Activated CD4-positive, alpha-beta T cell treated with anti-CD3 and anti-CD28 coated beads, Interleukin-10, Interleukin-2, amounts not matched to agents 100 ng/mL and 50 ng/mL, durations not matched to agents 16 hours and 8 hours (primary cell): ENCODE measurements around the gene C1QTNF5.

ENCODE experiments used
- DNase-seq: peaks from one replicate; pipeline ENCODE4 v3.0.0-alpha.2; 2020

Gene C1QTNF5

DNA sequence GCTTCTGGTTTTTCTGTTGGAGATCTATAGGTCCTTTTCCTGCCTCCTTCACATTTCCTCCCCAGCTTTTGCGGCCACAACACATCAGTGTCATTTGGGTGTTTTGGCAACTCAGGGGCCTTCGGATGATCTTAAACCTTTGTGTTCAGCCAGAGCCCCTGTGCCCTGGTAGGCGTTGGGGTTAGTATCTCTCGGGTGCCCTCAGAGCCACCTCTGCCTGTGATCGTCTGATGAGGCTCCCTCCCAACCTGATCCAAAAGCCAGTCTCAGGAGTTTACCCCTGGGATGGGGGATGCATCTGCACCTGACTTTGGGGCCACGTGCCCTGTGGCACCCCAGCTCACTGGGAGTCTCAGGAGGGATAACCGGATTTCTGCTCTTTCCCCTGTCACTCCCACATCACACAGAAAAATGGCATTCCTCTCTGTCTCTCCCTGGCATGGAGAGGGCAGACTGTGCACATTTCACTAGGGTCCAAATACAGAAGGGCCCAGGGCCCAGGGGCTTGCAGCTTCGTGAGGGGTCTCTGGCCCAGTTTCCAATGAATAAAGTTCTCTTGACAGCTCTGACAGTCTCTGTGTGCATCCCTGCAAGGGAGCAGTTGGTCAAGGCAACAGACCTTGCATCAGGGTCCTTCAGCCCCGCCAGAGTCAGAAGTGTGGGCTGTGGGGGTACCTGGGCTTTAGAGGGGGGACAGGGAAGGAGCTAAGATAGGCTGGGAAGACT is 3.8 kb downstream of the C1QTNF5 start:
- no peak for DNase-seq

DNA sequence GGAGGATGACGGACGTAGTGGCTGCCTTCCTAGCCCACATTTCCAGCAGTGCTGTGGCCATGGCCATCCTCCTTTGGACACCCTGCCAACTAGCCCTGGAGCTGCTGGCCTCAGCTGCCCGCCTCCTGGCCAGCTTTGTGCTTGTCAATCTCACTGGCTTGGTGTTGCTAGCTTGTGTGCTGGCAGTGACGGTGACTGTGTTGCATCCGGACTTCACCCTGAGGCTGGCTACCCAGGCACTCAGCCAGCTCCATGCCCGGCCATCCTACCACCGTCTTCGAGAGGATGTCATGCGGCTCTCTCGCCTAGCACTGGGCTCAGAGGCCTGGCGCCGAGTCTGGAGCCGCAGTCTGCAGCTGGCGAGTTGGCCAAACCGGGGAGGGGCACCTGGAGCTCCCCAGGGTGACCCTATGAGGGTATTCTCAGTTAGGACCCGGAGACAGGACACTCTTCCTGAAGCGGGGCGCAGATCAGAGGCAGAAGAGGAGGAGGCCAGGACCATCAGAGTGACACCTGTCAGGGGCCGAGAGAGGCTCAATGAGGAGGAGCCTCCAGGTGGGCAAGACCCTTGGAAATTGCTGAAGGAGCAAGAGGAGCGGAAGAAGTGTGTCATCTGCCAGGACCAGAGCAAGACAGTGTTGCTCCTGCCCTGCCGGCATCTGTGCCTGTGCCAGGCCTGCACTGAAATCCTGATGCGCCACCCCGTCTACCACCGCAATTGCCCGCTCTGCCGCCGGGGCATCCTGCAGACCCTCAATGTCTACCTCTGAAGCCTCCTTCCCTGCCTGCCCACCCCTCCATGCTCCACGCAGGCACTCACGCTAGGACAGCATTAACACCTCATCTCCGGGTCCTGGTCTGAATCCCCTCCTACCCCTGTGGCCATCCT is 4.8 kb downstream of the C1QTNF5 start:
- no peak for DNase-seq

DNA sequence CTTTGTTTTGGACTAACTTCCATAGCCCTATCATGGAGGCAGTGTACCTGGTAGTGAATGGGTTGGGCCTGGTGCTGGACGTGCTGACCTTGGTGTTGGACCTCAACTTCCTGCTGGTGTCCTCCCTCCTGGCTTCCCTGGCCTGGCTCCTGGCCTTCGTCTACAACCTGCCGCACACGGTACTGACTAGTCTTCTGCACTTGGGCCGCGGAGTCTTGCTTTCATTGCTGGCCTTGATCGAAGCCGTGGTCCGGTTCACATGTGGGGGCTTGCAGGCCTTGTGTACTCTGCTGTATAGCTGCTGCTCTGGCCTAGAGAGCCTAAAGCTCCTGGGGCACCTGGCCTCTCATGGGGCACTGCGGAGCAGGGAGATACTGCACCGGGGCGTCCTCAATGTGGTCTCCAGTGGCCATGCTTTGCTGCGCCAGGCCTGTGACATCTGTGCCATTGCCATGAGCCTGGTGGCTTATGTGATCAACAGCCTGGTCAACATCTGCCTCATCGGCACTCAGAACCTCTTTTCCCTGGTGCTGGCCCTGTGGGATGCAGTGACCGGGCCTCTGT is 5.5 kb downstream of the C1QTNF5 start:
- no peak for DNase-seq

DNA sequence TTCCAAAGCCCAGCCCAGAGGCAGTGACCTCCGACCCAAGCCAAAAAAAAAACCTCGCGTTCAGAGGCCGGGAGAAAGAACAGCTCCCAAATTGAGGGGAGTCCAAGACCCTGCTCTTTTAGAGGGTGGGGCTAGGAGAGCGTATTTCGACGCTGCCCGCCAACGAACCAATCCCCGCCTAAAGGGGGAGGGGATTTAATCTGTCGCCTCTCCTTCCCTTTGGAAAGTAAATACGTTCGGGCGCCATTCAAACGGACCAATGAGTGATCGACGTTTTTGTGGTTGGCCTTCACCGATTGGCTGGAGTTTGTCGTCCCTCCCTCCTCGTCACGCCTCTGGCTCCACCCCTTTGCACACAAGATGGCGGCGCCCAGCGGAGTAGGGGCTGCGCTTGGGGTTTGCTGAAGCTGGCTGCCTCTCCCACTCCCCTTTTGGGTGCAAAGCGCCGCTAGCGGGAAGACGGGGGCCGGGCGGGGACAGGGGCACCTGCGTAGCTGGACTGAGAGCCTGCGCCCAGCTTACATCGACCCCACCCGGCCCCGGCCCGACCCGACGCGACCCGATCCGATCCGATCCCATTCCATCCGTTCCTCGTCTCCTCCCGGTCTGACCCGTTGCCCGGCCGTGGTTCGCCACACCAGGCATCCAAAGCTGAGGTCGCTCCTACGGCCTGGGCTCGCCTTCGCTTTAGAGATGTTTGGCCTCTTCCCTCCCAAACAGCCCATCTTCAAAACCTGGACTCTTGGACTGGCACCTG is 6.3 kb downstream of the C1QTNF5 start, which contains the start of gene RNF26:
TSS of gene RNF26 (plus strand) at position 354 of the 757 bp plus-strand sequence. CDS start 596 bp downstream, outside the sequence.
- peak; percentile 97 for DNase-seq

DNA sequence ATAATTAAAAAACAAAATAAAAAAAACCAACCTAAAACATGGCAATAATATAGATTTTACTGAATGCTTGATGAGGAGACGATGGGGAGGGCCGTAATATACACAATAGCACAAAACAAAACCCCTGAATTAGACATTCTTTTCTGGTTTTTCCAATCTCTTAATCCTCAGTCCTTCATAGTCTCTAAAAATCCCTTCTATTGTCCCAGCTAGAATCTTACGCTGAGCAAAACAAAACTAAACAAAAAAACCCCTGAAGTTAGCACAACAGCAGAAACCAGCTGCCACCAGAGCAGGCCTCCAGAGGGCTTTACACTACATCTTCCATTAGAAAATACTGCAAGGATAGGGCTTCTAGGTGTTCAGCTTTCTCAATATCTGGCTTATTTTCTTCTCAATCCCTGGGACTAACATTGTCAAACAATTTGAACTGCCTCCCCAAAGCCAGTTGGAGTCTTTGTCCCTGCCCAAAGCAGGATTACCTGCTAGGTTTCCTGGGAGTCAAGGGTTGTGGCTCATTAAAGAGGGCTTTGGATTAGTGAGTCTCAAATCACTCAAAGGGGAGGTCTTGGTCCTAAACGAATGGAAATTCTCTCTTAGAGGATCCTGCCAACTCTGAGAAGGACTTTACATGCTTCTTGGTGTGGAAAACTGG is 8.4 kb downstream of the C1QTNF5 start:
- DNase-seq: no peak

DNA sequence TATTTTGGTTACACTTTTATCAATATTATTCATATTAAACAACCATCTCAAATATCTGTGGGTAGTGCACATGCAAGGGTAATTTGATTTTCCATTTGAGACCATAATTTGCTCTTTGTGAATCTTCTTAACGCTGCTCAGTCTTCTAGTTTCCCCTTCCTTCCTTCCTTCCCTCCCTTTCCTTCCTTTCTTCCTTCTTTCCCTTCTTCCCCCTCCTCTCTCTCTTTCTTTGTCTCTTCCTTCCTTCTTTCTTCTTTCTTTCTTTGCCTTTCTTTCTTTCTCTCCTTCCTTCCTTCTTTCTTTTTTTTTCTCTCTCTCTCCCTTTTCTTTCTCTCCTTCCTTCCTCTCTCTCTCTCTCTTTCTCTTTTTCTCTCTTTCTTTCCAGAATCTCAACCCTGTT is 10.4 kb downstream of the C1QTNF5 start:
- DNase-seq: no peak

DNA sequence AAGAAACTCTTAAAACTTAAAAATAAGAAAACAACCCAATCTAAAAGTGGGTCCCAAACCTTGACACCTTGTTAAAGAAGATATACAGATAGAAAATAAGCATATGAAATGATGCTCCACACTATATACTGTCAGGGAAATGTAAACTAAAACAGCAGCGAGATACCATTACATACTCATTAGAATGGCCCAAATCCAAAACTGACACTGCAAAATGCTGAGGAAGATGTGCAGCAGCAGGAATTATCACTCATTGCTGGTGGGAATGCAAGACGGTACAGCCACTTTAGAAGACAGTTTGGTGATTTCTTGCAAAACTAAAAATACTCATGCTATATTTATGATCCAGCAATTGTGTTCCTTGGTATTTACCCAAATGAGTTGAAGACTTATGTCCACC is 11.4 kb downstream of the C1QTNF5 start:
- no peak for DNase-seq

DNA sequence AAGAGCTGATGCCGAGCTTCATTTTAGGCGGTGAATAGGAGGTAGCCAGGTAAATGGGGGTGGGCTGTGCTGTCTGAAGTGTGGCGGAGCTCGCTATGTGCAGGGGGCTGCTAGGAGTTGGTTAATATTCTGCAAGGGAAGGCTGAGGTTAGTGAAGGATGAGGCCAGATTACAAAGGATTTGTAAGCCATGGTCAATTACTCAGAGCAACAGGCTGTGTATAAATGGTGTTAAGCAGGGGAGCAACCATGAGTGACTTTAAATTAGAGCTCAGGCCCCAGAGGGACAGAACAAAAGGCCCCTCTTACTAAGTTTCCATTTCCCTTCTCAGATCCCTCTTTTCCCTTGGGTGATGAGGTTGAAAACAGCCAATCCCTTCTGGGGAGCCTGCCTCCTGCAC is 16.5 kb downstream of the C1QTNF5 start:
- DNase-seq: no peak

DNA sequence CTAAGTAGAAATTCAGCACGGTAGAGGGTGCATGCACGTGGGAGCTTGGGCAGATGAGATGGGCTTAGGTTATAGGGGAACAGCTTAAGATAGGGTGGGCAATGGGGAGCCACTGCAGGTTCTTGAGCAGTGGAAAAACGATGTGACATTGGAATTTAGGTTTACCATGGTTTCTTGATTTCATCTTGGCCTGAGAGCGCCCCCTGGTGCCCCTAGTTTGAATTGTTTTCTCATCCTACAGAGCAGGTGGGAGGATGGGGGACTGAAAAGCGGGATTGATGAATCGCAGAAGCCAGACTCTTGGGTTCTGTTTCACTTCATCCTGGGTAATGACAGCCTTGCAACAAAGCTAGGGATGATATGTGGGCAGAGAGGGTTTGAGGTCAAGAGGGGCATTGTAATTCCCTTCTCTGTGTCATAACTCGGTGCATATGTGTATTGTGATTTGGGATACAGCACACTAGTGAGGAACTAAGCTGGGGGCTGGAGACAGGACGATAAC is 17.1 kb downstream of the C1QTNF5 start:
- peak; percentile 79 for DNase-seq

DNA sequence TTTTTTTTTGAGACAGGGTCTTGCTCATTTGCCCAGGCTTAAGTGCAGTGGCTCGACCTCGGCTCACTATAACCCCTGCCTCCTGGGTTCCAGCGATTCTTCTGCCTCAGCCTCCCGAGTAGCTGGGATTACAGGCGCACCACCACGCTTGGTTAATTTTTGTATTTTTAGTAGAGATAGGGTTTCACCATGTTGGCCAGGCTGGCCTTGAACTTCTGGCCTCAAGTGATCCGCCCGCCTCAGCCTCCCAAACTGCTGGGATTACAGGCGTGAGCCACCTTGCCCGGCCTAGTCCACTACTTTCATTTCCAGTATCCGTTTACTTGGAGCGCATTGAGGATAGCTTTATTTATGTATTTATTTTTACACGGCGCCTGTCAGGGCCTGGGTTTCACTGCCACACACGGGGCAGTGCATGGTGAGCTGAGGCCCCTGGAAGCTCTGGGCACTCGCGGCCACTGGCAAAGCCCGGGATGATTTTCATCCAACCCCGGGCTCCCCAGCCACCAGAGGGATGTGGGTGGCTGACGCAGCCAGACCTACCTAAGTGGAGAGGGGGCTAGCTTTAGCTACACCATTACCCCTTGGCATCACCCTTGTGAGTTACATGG is 17.7 kb downstream of the C1QTNF5 start:
- no peak for DNase-seq

DNA sequence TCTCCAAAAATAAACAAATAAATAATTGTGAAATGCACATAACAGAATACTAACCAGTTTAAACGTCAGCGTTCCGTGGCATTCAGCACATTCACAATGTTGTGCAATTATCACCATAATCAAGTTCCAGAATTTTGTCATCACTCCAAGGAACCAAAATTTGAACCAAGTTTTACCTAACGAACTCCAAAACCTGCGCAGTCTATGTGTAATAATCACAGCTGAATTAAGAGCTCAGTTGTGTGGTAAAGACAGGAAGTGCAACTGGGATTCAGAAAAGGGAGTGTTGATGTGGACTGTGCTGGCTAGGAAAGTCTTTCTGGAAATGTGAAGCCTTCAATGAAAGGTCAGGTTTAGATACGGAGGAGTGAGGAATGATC is 18.3 kb downstream of the C1QTNF5 start:
- DNase-seq: no peak

DNA sequence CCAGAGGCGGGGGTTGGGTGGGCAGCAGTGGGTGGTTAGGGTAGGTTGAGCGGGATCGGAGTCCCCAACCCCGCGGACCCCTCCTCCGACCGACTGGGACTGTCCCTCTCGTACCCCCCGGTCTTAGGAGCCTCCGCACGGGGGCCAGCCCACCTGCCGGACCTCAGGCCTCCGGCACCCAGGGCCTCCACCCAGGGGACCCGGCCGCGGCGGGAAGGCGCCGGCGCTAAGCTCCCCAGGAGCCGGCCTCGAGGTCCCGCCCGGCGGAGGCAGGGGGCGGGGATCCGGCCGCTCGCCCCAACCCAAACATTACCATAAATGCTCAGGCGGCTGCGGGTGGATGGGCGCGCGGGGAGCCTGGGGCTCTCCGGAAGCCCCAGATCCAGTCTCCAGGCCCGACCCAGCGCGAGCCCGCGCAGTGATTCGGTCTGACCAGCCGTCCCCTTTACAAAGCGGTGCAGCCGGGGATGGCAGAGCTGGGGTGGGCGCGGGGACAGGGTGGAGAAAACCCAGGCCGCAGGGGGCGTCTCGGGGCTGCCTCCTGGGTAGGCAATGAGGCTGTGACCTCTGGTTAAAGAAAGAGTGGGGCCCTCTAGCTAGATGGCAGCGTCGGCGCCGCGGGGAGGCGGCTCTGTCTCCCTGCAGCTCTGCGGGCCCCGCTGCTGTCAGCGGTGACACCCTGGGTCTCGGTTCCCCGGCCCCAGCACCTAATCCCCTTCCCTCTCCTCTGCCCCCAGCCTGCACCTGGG is 19.7 kb downstream of the C1QTNF5 start:
- DNase-seq: peak; percentile 80

DNA sequence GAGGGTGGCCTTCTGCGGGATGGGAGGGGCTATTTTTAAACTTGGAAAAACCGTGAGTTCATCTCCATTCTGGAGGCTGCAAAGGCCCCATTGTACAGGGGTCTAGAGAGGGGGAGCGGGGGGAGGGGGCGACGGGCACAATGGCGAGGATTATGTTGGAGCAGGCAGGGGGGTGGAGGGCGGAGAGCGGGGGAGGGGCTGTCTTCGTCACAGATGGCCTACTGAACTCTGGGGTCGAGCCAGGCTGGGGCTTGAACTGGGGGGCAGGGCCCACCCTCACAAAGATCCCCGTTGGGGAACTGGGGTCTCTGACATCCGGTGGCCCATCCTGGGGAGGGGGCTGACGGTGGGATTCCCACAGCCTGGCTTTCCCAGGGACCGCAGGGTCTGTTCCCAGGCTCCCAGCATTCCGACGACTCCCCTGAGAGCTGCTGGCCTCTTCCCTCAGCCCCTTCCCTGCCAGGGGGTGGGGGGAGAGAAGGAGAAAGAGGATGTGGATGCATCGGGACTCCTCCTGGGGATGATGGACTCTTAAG is 20.4 kb downstream of the C1QTNF5 start:
- no peak for DNase-seq

DNA sequence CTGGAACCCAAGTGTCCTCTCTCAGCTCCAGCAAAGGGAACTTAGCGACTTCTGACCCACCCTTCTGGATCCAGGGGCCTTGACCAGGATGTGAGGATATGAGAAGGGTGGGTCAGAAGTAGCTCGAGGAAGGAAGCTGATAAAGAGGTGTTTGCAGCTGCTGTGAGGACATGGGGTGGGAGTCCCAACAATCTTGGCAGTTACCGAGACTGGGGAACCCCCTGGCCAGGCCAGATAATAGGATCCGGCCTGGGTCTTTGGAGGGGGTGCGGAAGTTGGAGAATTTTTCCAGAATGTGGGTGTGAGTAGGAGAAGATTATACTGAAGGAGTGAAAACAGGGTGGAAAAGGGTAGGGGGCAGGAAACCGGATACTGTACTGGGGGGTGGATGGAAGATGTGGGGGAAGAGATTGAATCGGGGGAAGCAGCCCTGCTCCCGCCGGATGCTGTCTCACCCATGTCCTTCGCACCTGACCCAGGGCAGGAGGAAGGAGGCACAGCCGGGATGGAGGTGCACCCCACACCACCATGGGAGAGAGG is 20.9 kb downstream of the C1QTNF5 start:
- DNase-seq: no peak

DNA sequence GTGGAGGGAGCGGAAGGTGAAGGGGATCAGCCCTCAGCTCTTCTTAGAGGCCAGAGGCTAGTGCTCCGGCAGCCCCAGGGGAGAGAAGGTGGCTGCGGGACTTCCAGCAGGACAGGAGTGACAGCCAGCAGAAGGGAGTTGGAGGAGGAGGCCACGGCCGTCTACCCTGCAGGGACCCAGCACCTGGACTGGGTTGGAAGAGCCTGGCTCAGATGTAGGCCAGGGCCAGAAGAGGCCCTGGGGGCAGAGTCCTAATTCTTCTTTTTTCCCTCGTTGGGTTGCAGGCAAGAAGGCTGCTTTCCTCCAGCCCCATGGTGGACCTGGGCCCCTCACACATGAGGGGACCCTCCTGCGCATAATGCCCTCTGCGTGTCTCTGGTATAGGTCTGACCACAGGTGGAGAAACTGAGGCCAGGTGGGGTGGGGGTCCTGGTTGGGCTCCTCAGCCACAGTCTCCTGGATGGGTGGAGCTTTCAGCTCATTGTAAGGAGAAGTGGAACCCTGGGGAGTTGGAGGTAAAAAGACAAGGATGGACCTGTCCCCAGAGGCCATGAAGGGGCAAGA is 21.5 kb downstream of the C1QTNF5 start:
- DNase-seq: no peak

DNA sequence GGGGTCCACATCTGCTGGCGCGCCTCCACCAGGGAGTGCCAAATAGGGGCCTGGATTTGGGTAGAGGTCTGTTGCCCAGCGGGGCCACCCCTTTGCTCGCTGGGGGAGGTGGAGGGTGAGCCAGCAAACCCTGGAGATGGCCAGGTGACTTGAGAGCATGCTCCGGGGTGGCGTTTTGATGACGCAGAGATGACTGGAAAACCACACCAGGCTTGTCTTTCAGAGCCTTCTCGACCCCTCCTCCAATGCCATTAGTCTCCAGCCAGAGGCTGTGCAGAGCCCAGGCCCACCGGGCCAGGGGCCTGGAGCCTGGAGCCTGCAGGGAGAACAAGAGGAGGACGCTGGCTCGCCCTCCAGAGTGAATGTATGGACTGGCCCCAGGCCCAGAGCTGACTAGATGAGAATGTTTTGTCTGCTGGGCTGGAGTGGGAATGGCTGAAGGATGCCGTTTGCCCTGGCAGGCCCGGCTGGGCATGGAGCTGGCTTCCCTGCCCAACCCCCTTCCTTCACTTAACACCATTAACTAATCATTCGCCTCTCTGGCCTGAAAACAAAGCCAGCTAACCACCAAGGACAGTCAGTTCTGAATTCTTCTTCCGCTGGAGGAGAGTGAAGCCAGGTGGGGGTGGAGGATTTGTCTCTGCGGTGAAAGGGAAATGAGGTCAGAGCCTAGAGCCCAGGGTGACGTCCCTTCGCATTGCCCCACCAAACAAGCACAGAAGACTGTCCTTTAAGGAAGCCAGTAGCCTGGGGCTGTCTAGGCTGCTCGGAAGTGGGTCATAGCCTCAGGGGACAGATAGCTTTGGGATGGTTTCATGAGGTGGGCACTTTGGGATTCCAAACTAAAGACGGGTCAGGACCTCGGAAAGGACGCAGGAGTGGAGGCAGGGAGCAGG is 22.2 kb downstream of the C1QTNF5 start:
- DNase-seq: peak; percentile 70

DNA sequence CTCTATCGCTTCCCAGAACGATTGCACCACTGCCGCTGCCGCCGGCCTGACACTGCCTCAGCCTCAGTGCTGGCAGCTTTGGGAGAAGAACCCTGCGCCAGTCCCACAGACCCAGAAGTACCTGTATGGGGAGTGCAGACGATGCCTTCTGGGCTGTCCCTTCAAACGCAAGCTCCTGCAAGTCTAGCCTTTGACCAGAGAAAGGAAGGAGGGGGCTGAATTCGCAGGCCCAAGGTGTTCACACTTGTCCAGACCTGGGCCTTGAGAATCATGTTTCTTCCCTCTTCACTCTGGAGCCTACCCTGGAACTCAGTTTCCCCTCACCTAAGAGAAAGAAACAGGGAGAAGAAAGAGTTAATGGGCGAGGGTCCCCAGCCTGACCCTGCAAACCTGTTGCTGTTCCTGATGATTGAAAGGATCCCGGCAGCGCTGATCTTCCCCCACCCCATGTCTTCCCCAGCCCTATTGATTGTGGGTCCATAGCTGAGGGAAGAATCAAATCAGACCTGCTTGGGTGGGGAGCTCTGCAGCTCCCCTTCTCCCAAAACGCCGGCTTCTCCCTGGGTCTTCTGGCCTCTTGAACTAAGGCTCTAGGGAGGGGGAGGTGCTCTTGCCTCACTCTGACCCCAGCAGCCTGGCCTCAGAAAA is 23.0 kb downstream of the C1QTNF5 start:
- DNase-seq: no peak
